Activated CD4-positive, alpha-beta memory T cell treated with anti-CD3 and anti-CD28 coated beads, Interleukin-2, amount 10 ng/mL, durations not matched to agents 7 days and 5 days (primary cell): ENCODE data around the gene CPLX4. TPM values are rescaled to one million over a fixed set of nuclear protein-coding genes. Genes with fewer than 3 reads are reported as not detected.
A peak's percentile ranks its signal among the peaks of the same experiment; 100 is the strongest.

Experiments used
- CTCF ChIA-PET: fragments of 350-600 bp; sonication (Branson Sonifier 250); formaldehyde crosslinking; loops from one replicate; lab custom pipeline; 2021; ENCODE audit warnings: antibody characterized with exemption, inconsistent platforms; lab: Charles Lee
- POLR2A ChIA-PET: fragments of 350-600 bp; sonication (Branson Sonifier 250); formaldehyde crosslinking; loops from one replicate; lab custom pipeline; 2021; ENCODE audit warnings: antibody characterized with exemption; lab: Charles Lee
- DNase-seq: peaks from one replicate; pipeline ENCODE4 v3.0.0-alpha.2; 2020
- H3K27ac Mint-ChIP-seq: one replicate; pipeline ENCODE4 v1.8.0; 2021; ENCODE audit warnings: mild to moderate bottlenecking, mixed read lengths
- H3K27me3 Mint-ChIP-seq: one replicate; pipeline ENCODE4 v1.8.0; 2021; ENCODE audit warnings: mixed read lengths
- H3K36me3 Mint-ChIP-seq: one replicate; pipeline ENCODE4 v1.8.0; 2021; ENCODE audit warnings: low read depth, mixed read lengths
- H3K4me1 Mint-ChIP-seq: one replicate; pipeline ENCODE4 v1.8.0; 2021; ENCODE audit warnings: mixed read lengths
- H3K4me3 Mint-ChIP-seq: one replicate; pipeline ENCODE4 v1.8.0; 2021; ENCODE audit warnings: mild to moderate bottlenecking, mixed read lengths
- H3K9me3 Mint-ChIP-seq: one replicate; pipeline ENCODE4 v1.8.0; 2021; ENCODE audit warnings: mixed read lengths
- total RNA-seq, 2 experiments: library from RNA; stranded (reverse); gene quantifications; one replicate each; pipeline ENCODE4 v1.2.3, GENCODE V29; 2021

Gene CPLX4
- total RNA-seq, 2 experiments from 2014 or later: not detected

DNA sequence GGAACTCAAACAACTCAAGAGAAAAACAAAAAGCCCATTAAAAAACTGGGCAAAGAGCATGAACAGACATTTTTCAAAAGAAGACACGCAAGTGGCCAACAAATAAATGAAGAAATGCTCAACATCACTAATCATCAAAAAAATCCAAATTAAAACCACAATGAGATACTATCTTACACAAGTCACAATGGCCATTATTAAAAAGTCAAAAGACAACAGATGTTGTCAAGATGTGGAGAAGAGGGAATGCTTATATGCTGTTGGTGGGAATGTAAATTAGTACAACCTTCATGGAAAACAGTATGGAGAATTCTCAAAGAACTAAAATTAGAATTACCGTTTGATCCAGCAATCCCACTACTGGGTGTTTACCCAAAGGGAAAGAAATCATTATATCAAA is 25.5 kb upstream of the CPLX4 start:
- no peak for DNase-seq
- H3K27ac Mint-ChIP-seq: no peak overlapping the region
- ChIA-PET POLR2A (interaction anchor here (1.1 to 1.4 kb wide), 2 partner anchors 8 to 16 kb away, joined by 4 to 5 read pairs; no protein-coding TSS in a partner anchor), CTCF (no interaction called here)
- H3K36me3 Mint-ChIP-seq: peaks cover 90% of the 10 kb centered on the region
- no peaks in the 10 kb centered on the region for H3K27me3 Mint-ChIP-seq
- peaks cover 37% of the 10 kb centered on the region for H3K4me1 Mint-ChIP-seq
- H3K4me3 Mint-ChIP-seq: no peak overlapping the region
- H3K9me3 Mint-ChIP-seq: peaks cover 7% of the 10 kb centered on the region

DNA sequence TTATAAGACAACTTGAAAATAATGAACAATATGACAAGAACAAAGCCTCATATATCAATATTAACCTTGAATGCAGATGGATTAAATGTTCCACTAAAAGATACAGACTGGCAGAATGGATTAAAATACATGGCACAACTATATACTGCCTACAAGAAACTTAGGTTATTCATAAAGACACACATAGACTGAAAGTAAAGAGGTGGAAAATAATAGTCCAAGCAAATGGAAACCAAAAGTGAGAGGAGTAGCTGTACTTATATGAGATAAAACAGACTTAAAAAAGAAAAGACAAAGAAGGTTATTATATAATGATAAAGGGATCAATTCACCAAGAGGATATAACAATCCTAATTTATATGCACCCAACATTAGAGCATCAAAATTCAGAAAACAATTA is 22.4 kb upstream of the CPLX4 start:
- Mint-ChIP-seq H3K4me3 (no peak overlapping the region), H3K27ac (peak overlapping the region; percentile 24), H3K9me3 (peaks cover 7% of the 10 kb centered on the region), H3K36me3 (peaks cover 94% of the 10 kb centered on the region), H3K27me3 (no peaks in the 10 kb centered on the region), H3K4me1 (peaks cover 37% of the 10 kb centered on the region)
- CTCF ChIA-PET: interaction anchor here (1.1 kb wide), 1 partner anchor 62 kb away, joined by 3 read pairs; no protein-coding TSS in a partner anchor
- no peak for DNase-seq
- POLR2A ChIA-PET: no interaction called here

DNA sequence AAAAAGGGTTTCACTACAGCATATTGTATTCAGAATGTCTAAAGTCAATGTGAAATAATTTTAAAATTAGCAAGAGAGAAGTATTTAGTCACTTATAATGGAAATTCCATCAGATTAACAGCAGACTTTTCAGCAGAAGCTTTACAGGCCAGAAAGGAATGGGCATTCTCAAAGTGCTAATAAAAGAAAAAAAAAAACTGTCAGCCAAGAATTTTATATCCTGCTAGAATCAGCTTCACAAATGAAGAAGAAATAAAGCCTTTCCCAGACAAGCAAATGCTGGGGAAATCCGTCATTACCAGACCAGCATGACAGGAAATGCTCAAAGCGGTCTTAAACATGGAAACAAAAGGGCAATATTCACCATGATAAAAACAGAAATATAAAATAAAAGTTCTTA is 21.9 kb upstream of the CPLX4 start:
- Mint-ChIP-seq H3K27ac (no peak overlapping the region), H3K4me3 (no peak overlapping the region), H3K4me1 (peaks cover 35% of the 10 kb centered on the region), H3K9me3 (peaks cover 7% of the 10 kb centered on the region), H3K36me3 (peaks cover 94% of the 10 kb centered on the region), H3K27me3 (no peaks in the 10 kb centered on the region)
- CTCF ChIA-PET: interaction anchor here (0.6 to 1.5 kb wide), 2 partner anchors 62 to 480 kb away, joined by 3 to 4 read pairs; no protein-coding TSS in a partner anchor
- POLR2A ChIA-PET: interaction anchor here (0.7 kb wide), 1 partner anchor 16 kb away, joined by 3 read pairs; no protein-coding TSS in a partner anchor
- DNase-seq: no peak

DNA sequence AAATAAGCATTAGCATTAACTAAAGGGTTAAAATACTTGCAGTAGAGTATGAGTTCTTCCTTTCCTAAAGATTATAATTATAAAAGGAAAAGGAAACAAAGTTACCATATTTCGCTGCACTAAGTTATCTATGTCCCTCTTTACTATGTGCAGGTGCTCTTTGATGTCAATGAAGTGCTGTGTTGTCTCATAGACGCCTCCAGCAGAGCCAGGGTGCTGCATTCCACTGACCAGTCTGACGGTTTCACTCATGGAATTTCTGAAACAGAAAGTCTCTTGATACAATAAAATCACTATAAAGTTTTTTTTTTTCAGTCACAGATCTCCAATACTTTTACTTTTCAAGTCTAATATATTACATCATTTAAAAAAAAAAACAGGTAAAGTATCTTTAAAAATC is 14.5 kb upstream of the CPLX4 start:
- H3K36me3 Mint-ChIP-seq: peaks cover 62% of the 10 kb centered on the region
- H3K4me3 Mint-ChIP-seq: no peak overlapping the region
- DNase-seq: no peak
- no peak overlapping the region for H3K27ac Mint-ChIP-seq
- ChIA-PET POLR2A (no interaction called here), CTCF (interaction anchor here (1.1 kb wide), 1 partner anchor 69 kb away, joined by 3 read pairs; no protein-coding TSS in a partner anchor)
- H3K27me3 Mint-ChIP-seq: no peaks in the 10 kb centered on the region
- H3K9me3 Mint-ChIP-seq: no peaks in the 10 kb centered on the region
- H3K4me1 Mint-ChIP-seq: no peaks in the 10 kb centered on the region

DNA sequence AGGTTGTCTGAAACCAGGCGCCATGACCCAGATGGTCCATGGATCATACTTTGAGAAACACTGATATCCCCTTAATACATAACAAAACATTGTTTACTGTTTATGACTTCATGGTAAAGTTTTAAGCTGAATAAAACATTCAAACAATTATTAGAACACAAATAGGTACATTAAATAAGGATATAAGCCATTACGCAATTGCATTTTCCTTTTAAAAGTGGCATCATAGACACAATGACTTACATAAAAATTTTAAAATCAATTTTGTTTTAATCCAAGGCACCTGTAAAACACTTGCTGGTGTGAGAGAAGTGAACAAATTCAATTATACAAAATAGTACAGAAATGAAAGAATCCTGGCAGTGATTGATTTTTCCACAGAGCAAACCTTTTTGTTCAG is 10.2 kb upstream of the CPLX4 start:
- DNase-seq: no peak
- Mint-ChIP-seq H3K4me3 (no peak overlapping the region), H3K36me3 (peaks cover 49% of the 10 kb centered on the region), H3K27ac (no peak overlapping the region), H3K9me3 (no peaks in the 10 kb centered on the region), H3K27me3 (no peaks in the 10 kb centered on the region), H3K4me1 (no peaks in the 10 kb centered on the region)
- ChIA-PET CTCF (interaction anchor here (0.8 kb wide), 1 partner anchor 74 kb away, joined by 3 read pairs; no protein-coding TSS in a partner anchor), POLR2A (no interaction called here)

DNA sequence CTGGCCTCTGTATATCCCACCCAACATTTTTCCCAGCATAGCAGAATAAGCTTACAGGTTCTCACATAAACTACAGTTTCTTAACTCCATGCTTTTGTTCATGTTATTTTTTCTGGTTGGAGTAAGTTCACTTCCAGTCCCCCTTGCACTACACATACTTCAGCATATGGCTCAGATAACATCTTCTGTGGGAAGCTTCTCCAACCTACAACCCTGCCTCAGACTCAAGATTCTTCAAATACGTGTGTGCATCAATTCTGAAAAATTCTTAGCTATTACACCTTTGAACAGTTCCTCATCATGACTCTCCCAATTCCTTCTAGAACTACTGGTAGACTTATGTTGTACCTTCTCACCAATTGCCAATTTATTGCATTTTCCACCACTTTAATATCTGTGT is 7.5 kb upstream of the CPLX4 start:
- H3K27me3 Mint-ChIP-seq: no peaks in the 10 kb centered on the region
- no peak overlapping the region for H3K27ac Mint-ChIP-seq
- DNase-seq: no peak
- H3K4me1 Mint-ChIP-seq: no peaks in the 10 kb centered on the region
- no peak overlapping the region for H3K4me3 Mint-ChIP-seq
- ChIA-PET POLR2A (interaction anchor here (1.2 kb wide), 1 partner anchor 33 kb away, joined by 3 read pairs; the partner anchor contains the start of gene LMAN1), CTCF (interaction anchor here (0.9 to 1.6 kb wide), 2 partner anchors 18 kb away, joined by 3 to 6 read pairs; no protein-coding TSS in a partner anchor)
- no peaks in the 10 kb centered on the region for H3K9me3 Mint-ChIP-seq
- peaks cover 35% of the 10 kb centered on the region for H3K36me3 Mint-ChIP-seq

DNA sequence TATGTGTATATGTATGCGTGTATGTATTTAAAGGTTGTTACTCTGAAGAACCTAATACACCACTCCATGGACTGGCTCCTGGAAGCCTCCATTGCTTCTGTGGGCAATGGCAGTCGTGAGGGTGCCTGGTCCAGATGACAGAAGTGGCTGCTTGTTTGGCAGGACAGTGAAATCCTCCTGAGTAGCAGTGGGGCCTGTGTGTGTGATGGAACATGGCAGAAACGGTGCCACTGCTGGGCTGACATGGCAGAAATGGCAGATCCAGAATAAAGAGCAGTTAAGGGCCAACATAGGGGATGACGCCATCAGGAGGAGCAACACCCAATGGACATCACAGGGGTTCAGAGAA is 6.1 kb upstream of the CPLX4 start:
- no peak for DNase-seq
- CTCF ChIA-PET: interaction anchor here (1.6 kb wide), 1 partner anchor 16 kb away, joined by 6 read pairs; no protein-coding TSS in a partner anchor
- no peaks in the 10 kb centered on the region for H3K9me3 Mint-ChIP-seq
- no peak overlapping the region for H3K4me3 Mint-ChIP-seq
- H3K27ac Mint-ChIP-seq: no peak overlapping the region
- POLR2A ChIA-PET: no interaction called here
- peaks cover 35% of the 10 kb centered on the region for H3K36me3 Mint-ChIP-seq
- no peaks in the 10 kb centered on the region for H3K27me3 Mint-ChIP-seq
- H3K4me1 Mint-ChIP-seq: no peaks in the 10 kb centered on the region

DNA sequence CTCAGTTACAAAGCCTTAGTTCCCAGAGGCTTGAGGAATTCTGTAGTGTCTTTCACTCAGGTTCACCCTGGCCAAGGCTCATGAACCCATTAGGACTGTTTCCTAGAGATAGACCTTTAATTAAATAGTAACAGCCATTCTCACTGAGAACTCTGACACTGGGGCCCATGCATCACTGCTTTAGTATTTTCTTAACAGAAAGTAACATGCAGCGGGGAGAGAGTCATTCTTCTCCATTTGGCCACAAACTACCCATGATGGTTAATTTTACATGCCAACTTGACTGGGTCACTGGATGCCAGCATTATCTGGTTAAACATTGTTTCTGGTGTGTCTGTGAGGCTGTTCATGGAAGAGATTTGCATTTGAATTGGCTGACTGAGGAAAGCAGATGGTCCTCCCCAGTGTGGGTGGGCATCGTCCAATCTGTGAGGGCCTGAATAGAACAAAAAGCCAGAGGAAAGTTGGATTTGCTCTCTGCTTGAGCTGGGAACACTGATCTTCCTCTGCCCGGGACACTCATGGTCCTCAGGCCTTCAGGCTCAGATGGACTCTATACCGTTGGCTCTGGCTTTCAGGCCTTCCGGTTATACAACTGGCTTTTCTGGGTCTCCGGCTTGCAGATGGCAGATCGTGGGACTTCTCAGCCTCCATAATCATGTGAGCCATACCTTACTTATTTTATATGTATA is 5.6 kb upstream of the CPLX4 start:
- H3K27ac Mint-ChIP-seq: no peak overlapping the region
- peaks cover 30% of the 10 kb centered on the region for H3K36me3 Mint-ChIP-seq
- H3K27me3 Mint-ChIP-seq: peaks cover 5% of the 10 kb centered on the region
- no peak overlapping the region for H3K4me3 Mint-ChIP-seq
- no peaks in the 10 kb centered on the region for H3K4me1 Mint-ChIP-seq
- ChIA-PET POLR2A (no interaction called here), CTCF (interaction anchor here (1.6 kb wide), 1 partner anchor 16 kb away, joined by 6 read pairs; no protein-coding TSS in a partner anchor)
- no peaks in the 10 kb centered on the region for H3K9me3 Mint-ChIP-seq
- no peak for DNase-seq

DNA sequence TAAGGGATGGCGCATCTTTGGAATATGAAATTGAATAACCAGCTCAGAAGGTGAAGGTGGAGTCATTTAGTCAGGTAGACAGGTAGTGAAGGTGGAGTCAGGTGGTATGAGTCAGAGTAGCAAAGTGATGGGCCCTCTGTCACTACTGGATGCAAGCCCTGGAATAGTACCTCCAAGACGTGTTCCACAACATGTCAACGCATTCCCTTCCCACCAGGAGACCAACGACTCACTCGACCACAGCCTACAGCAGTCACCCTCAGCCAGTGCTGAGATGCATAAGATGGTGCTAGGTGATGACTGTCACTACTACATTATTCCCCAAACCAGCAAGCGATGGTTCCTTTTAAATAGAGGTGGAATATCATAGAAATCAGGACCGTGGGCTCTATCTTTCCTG is 6.8 kb downstream of the CPLX4 start:
- no peaks in the 10 kb centered on the region for H3K36me3 Mint-ChIP-seq
- peaks cover 4% of the 10 kb centered on the region for H3K4me1 Mint-ChIP-seq
- ChIA-PET POLR2A (interaction anchor here (1.4 kb wide), 1 partner anchor 91 kb away, joined by 3 read pairs; no protein-coding TSS in a partner anchor), CTCF (interaction anchor here (2.9 kb wide), 1 partner anchor 91 kb away, joined by 16 read pairs; no protein-coding TSS in a partner anchor)
- no peak overlapping the region for H3K4me3 Mint-ChIP-seq
- no peaks in the 10 kb centered on the region for H3K9me3 Mint-ChIP-seq
- DNase-seq: no peak
- peaks cover 43% of the 10 kb centered on the region for H3K27me3 Mint-ChIP-seq
- no peak overlapping the region for H3K27ac Mint-ChIP-seq

DNA sequence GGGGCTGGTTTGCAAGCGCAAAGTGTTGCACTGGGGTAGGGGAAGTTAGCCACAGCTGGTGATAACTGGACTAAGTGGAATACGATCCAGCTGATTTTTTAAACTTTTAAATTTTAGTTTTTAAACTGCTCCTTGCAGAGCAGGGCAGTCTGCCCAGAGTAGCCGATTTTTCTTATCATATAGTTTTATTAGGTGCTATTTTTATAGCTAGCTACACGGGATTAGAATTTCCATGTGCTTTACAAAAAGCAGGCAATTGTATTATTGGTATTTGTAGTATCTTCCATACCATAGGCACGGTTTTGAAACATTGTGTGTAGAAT is 9.6 kb downstream of the CPLX4 start:
- peaks cover 51% of the 10 kb centered on the region for H3K27me3 Mint-ChIP-seq
- peak overlapping the region; percentile 53 for H3K4me3 Mint-ChIP-seq
- no peaks in the 10 kb centered on the region for H3K36me3 Mint-ChIP-seq
- peaks cover 4% of the 10 kb centered on the region for H3K4me1 Mint-ChIP-seq
- POLR2A ChIA-PET: interaction anchor here (1.0 kb wide), 1 partner anchor 93 kb away, joined by 3 read pairs; no protein-coding TSS in a partner anchor
- DNase-seq: no peak
- CTCF ChIA-PET: interaction anchor here (0.6 to 3.2 kb wide), 8 partner anchors 9 to 93 kb away, joined by 3 to 127 read pairs (median 6); partner anchors contain the start of gene CPLX4
- no peaks in the 10 kb centered on the region for H3K9me3 Mint-ChIP-seq
- H3K27ac Mint-ChIP-seq: no peak overlapping the region

DNA sequence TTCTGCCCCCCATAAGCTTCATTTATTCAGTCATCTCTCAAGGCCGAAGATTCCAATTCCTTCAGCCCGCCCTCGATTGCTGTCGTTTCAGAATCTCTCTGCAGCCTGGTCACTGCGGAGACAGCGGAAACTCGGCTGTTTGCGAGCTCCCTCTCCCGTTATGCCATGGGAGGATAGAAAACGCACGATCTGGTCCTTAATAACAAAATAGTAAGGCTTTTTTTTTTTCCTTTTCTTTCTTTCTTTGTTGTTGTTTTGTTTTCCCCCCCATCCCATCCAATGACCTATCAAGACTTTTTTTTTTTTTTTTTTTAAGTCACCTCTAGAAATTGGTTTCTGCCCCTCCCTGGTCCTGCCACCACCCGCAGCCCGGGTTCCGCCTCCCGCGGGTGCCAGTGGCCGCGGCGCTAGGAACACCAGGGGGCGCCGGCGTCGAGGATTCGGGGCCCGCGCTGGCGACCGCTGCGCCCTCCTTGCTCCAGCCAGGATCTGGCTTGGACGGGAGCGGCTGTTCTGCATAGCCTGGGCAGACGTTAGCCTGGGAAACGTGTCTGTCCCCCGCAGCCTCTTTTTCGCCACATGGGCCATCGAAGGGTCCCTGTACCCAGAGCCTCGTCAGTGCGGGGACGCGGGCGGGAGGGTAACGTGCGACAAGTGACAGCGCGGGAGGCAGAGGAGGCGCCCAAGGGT is 10.1 kb downstream of the CPLX4 start:
- H3K27me3 Mint-ChIP-seq: peaks cover 54% of the 10 kb centered on the region
- H3K4me3 Mint-ChIP-seq: peak overlapping the region; percentile 53
- POLR2A ChIA-PET: interaction anchor here (0.8 to 1.0 kb wide), 2 partner anchors 94 kb away, joined by 3 to 5 read pairs; no protein-coding TSS in a partner anchor

DNA sequence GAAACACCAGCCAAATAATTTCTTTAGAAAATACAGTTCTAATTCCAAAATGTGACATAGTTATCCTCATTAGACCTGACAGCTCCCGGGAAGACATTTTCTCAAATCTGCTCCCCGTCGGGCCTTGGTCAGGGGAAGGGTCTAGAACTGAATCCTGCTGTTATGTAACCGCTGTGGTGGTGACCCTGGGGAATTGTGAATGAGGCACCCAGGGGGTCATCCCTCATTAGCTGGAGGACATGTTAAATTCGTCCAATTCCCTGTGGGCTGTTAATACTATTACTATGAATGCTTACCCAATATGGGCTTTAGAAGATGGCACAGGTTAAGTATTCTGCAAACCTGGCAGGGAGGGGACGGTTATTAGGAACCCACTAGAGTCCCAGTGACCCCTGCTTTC is 11.8 kb downstream of the CPLX4 start:
- Mint-ChIP-seq H3K9me3 (no peaks in the 10 kb centered on the region), H3K27me3 (peaks cover 56% of the 10 kb centered on the region), H3K4me1 (peaks cover 4% of the 10 kb centered on the region), H3K36me3 (no peaks in the 10 kb centered on the region), H3K4me3 (no peak overlapping the region), H3K27ac (no peak overlapping the region)
- DNase-seq: no peak
- CTCF ChIA-PET: interaction anchor here (0.8 to 2.1 kb wide), 2 partner anchors 85 to 96 kb away, joined by 3 to 8 read pairs; no protein-coding TSS in a partner anchor
- POLR2A ChIA-PET: no interaction called here

More for the DNA sequence above, 10.1 kb downstream of the CPLX4 start:
- Mint-ChIP-seq H3K9me3 (no peaks in the 10 kb centered on the region), H3K27ac (no peak overlapping the region), H3K36me3 (no peaks in the 10 kb centered on the region), H3K4me1 (peaks cover 4% of the 10 kb centered on the region)
- peak; percentile 70 for DNase-seq
- CTCF ChIA-PET: interaction anchor here (0.6 to 3.2 kb wide), 24 partner anchors 8 to 1463 kb away, joined by 3 to 127 read pairs (median 4); partner anchors contain the start of genes CPLX4 and LMAN1
